Adrenal gland (tissue), 5 donors: ENCODE data around the gene AFAP1L1.

Experiments used
- CTCF ChIP-seq, 6 experiments: fragments of 450-650 bp in 4 of 6; fragments of 200-600 bp in 2 of 6; sonication (generic) in 1 of 6; IDR thresholded peaks; 1 replicate in 5 of 6; 2 replicates in 1 of 6; pipeline versions ENCODE4 v1.5.1 to v1.8.0; 2016 to 2021; ENCODE audit warnings: antibody characterized with exemption in 6 of 6, mild to moderate bottlenecking in 2 of 6, moderate library complexity in 1 of 6
- POLR2A ChIP-seq, 2 donors: fragments of 450-650 bp; IDR thresholded peaks; one replicate each; pipeline ENCODE4 v1.6.1; 2017; ENCODE audit warnings: antibody characterized with exemption in 2 of 2, mild to moderate bottlenecking in 2 of 2, moderate library complexity in 1 of 2
- donor health status: DM: no; HTN: no; CAD: no.

- TF ChIP-seq CTCF (IDR thresholded peaks at IDR 0.05) = no peak
- no peak for TF ChIP-seq POLR2A (IDR thresholded peaks at IDR 0.05)
Observed at GRCh38 chr5:149387081-149387631, 115.5 kb downstream of the AFAP1L1 start.
